Sigmoid colon (tissue), 7 donors: ENCODE results near the gene HOXA10. TPM values are rescaled to one million over a fixed set of nuclear protein-coding genes. Genes with fewer than 3 reads are reported as not detected.

Experiments
- DNase-seq: peaks from one replicate; pipeline ENCODE4 v3.0.0-alpha.2; 2019
- H3K27ac ChIP-seq, 4 donors: fragments of 200-600 bp; sonication (generic); one replicate each; pipeline ENCODE4 v1.5.1; 2016 to 2019; ENCODE audit warnings: mild to moderate bottlenecking in 1 of 4
- H3K27me3 ChIP-seq, 3 donors: fragments of 200-600 bp; sonication (generic); one replicate each; pipeline ENCODE4 v1.5.1; 2019; ENCODE audit warnings: mild to moderate bottlenecking in 1 of 3
- H3K36me3 ChIP-seq, 4 donors: fragments of 200-600 bp; sonication (generic); one replicate each; pipeline ENCODE4 v1.5.1; 2016 to 2019
- H3K4me1 ChIP-seq, 4 donors: fragments of 200-600 bp; sonication (generic); one replicate each; pipeline ENCODE4 v1.5.1; 2017 to 2019
- H3K4me3 ChIP-seq, 4 donors: fragments of 200-600 bp; sonication (generic); one replicate each; pipeline ENCODE4 v1.5.1; 2017 to 2019; ENCODE audit warnings: mild to moderate bottlenecking in 2 of 4, moderate library complexity in 1 of 4
- H3K9me3 ChIP-seq, 4 donors: fragments of 200-600 bp in 3 of 4; sonication (generic) in 3 of 4; one replicate each; pipeline versions ENCODE4 v1.5.1 to v1.6.1; 2013 to 2019
- CTCF ChIP-seq, 4 experiments: fragments of 450-650 bp in 3 of 4; fragments of 200-600 bp in 1 of 4; IDR thresholded peaks; one replicate each; pipeline ENCODE4 v1.5.1; 2016 to 2019; ENCODE audit warnings: antibody characterized with exemption in 4 of 4, mild to moderate bottlenecking in 3 of 4, moderate library complexity in 2 of 4
- EP300 ChIP-seq, 4 donors: sonication (generic); formaldehyde crosslinking; IDR thresholded peaks; one replicate each; pipeline ENCODE4 v1.6.1; 2017; ENCODE audit warnings: antibody characterized with exemption in 4 of 4
- POLR2A ChIP-seq, 2 donors: fragments of 450-650 bp; IDR thresholded peaks; one replicate each; pipeline ENCODE4 v1.6.1; 2016; ENCODE audit warnings: antibody characterized with exemption in 2 of 2, mild to moderate bottlenecking in 2 of 2, moderate library complexity in 2 of 2
- POLR2AphosphoS5 ChIP-seq, 4 donors: sonication (generic); formaldehyde crosslinking; IDR thresholded peaks; one replicate each; pipeline ENCODE4 v1.6.1; 2017; ENCODE audit warnings: antibody characterized with exemption in 4 of 4
- WGBS, 2 donors: extraction: QIAGEN DNeasy Blood & Tissue Kit; methylation state at CpG; one replicate each; pipeline ENCODE4 v1.1.7; 2013; 5-methylcytosine and 5-hydroxymethylcytosine counted together
- intact Hi-C: fragments of 100-400 bp; cut with DNase I; formaldehyde crosslinking; loops from one replicate; pipeline ENCODE4 v1.15.1; 2023
- polyA plus RNA-seq, 3 donors: library from polyadenylated mRNA; stranded (reverse); fragments of 200-250 nt; gene quantifications; one replicate each; pipeline ENCODE4 v1.2.3, GENCODE V29; 2013
- total RNA-seq, 4 donors: library from RNA; depleted of rRNA; stranded (reverse); fragments of >200 nt; gene quantifications; one replicate each; pipeline ENCODE4 v1.1.0, GENCODE V29; 2016
- donor health status: healthy with polysubstance abuse.
- donor health status: Bipolar disorder and iron deficiency.
- donor health status: healthy.

HOXA10 gene
- total and polyA plus RNA-seq, 7 donors, result 22.2 to 64.0 (median 55.1) TPM

DNA sequence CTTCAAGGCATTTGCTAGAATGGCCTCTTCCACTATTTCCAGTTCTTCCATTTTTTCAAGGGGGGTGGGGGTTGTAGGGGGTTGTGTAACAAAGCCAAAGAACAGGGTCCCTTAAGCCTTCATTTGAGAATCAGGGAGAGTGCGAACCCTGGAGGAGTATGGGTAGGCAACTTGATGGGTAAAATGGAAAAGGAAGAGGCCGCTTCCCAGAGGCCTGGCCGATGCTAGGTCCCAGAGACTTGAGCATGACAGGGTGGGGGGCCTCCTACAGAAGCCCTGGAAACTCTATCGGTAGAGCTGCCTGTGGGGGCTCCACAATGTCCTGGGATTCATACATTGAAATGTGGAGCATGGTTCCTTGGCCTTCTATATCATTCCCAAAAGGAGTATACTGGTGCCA lies 34.9 kb upstream of the HOXA10 start:
- TF ChIP-seq CTCF (IDR thresholded peaks at IDR 0.05), result no peak
- TF ChIP-seq POLR2AphosphoS5 (IDR thresholded peaks at IDR 0.05), result no peak
- no peak for TF ChIP-seq POLR2A (IDR thresholded peaks at IDR 0.05)
- TF ChIP-seq EP300 (IDR thresholded peaks at IDR 0.05), result no peak

DNA sequence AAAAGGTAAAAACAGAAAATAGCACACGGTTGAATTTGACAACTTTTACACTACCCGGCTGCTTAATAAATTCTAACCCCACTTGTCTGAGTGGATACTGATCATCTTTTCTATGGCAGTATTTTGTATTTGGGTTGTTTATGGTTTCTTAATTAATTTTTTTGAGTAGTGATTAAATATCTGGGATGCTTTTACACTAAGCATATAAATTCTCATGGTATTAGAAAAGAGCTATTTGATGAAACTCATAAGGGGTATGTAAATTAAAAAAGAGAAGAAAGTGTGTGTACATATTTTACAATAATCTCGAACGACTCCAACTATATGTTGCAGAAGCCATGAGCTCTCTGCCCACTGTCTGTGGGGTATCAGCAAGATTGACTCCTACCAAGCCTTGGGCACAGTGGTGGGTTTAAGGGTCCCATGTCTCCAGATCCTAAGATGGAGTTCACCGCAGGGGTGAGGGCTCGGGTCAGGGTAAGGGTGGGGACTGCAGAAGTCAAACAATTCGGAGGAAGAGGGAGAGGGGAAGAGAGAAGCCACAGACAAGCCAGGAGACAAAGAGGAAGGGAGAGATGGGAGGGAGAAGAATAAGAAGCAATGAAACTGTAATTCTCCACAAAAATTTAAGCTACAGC lies 33.3 kb upstream of the HOXA10 start:
- H3K4me1 ChIP-seq, result peaks cover 0 to 23% (median 21%) of the 10 kb centered on the region in 4 donors
- H3K9me3 ChIP-seq, result no peaks in the 10 kb centered on the region
- WGBS, 2 donors, result 9 to 33% methylated on average over 7 of the region's 7 CpGs
- intact Hi-C loops, result loop anchor here (5.0 to 10.0 kb wide), 2 partner anchors 35 to 1197 kb away; partner anchors contain the start of gene EVX1
- TF ChIP-seq EP300 (IDR thresholded peaks at IDR 0.05) (no peak), POLR2AphosphoS5 (IDR thresholded peaks at IDR 0.05) (no peak), CTCF (IDR thresholded peaks at IDR 0.05) (no peak), POLR2A (IDR thresholded peaks at IDR 0.05) (no peak)
- no peak overlapping the region for H3K4me3 ChIP-seq
- no peak for DNase-seq
- H3K27ac ChIP-seq, result no peak overlapping the region
- peaks cover 17 to 88% (median 19%) of the 10 kb centered on the region in 3 donors for H3K27me3 ChIP-seq
- H3K36me3 ChIP-seq, result no peaks in the 10 kb centered on the region

More for the DNA sequence above, 34.9 kb upstream of the HOXA10 start:
- DNase-seq, result no peak
- 82 to 89% methylated on average over 4 of the region's 4 CpGs for WGBS, 2 donors
- Histone ChIP-seq H3K4me1 (peaks cover 0 to 23% (median 23%) of the 10 kb centered on the region in 4 donors), H3K36me3 (no peaks in the 10 kb centered on the region), H3K27ac (no peak overlapping the region), H3K27me3 (peaks cover 19 to 90% (median 25%) of the 10 kb centered on the region in 3 donors), H3K9me3 (no peaks in the 10 kb centered on the region), H3K4me3 (no peak overlapping the region)
- intact Hi-C loops, result loop anchor here (5.0 to 10.0 kb wide), 2 partner anchors 33 to 1196 kb away; partner anchors contain the start of gene EVX1

DNA sequence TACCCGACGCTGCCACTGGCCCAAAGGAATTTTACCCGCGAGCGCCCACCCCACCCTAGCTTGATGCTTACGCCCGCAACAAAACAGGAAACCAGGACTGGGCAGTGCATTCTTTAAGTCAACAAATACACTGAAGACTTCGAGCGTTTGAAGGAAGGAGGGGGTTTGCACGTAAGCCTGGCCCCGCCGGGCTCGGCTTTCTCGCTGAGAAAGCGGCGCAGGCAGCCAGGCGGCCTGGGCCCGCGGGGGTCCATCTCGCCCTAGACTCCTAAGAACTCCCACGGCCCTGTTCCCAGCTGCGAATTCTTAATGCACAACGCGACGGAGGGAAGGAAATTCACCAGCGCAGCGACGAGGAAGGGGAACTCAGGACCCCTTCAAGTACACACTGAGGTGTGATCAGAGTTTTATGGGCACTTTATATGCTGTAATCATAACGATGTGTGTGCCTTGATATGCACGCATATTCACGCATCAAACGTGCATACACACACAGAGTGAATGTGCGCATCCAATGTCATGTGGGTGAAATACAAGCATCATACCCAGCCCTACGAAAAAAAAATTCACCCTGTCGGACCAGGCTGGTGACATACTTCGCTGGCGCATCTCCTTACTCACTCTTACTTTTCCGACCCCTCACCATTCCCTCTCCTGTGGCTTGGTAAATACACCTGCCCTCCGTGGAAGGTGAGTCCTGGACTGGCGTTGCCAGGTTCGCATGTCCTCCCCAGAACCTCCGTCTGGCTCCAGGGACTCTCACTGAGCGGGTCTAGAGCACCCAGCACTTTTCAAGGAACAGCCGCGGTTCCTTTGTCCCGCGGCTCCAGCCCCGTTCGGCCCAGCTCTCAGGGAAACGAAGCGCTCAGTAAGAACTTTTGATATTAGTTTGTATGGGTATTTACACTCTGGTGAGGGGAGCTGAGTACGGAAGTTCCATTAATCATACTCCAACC lies 31.5 kb upstream of the HOXA10 start:
- H3K4me3 ChIP-seq, result peak overlapping the region; percentile 20 to 45 (median 35)
- no peak for TF ChIP-seq POLR2A (IDR thresholded peaks at IDR 0.05)
- peak in 1 of 4 donors; percentile 7 for TF ChIP-seq POLR2AphosphoS5 (IDR thresholded peaks at IDR 0.05)
- no peak for TF ChIP-seq EP300 (IDR thresholded peaks at IDR 0.05)
- H3K27me3 ChIP-seq, result peaks cover 17 to 80% (median 20%) of the 10 kb centered on the region in 3 donors

GRCh38 chr7:27204851-27205322 lies 30.8 kb upstream of the HOXA10 start:
- intact Hi-C loops, result loop anchor here (5.0 to 10.0 kb wide), 4 partner anchors 37 to 1200 kb away; partner anchors contain the start of genes EVX1 and TAX1BP1
- TF ChIP-seq CTCF (IDR thresholded peaks at IDR 0.05) (no peak), POLR2A (IDR thresholded peaks at IDR 0.05) (no peak), POLR2AphosphoS5 (IDR thresholded peaks at IDR 0.05) (peak in 1 of 4 donors; percentile 8), EP300 (IDR thresholded peaks at IDR 0.05) (no peak)
- 2 to 6% methylated on average over 41 of the region's 41 CpGs for WGBS, 2 donors
- Histone ChIP-seq H3K4me1 (peaks cover 0 to 31% (median 27%) of the 10 kb centered on the region in 4 donors), H3K27ac (peak overlapping the region in 2 of 4 donors; percentile 2 to 51), H3K36me3 (no peaks in the 10 kb centered on the region), H3K27me3 (peaks cover 17 to 77% (median 19%) of the 10 kb centered on the region in 3 donors), H3K4me3 (peak overlapping the region; percentile 20 to 45 (median 35)), H3K9me3 (no peaks in the 10 kb centered on the region)
- no peak for DNase-seq

More for the DNA sequence above, 31.5 kb upstream of the HOXA10 start:
- Histone ChIP-seq H3K4me1 (peaks cover 0 to 29% (median 27%) of the 10 kb centered on the region in 4 donors), H3K27ac (peak overlapping the region in 2 of 4 donors; percentile 2 to 51), H3K9me3 (no peaks in the 10 kb centered on the region), H3K36me3 (no peaks in the 10 kb centered on the region)
- WGBS, 2 donors, result 4 to 7% methylated on average over 52 of the region's 52 CpGs
- intact Hi-C loops, result loop anchor here (5.0 to 10.0 kb wide), 2 partner anchors 37 to 1199 kb away; partner anchors contain the start of gene EVX1
- DNase-seq, result no peak
